NCI-H460 (cell line): ENCODE measurements around the gene ELOVL6. TPM values are rescaled to one million over a fixed set of nuclear protein-coding genes. Genes with fewer than 3 reads are reported as not detected.
"Not testable (repeated sequence)": the region's sequence is repeated elsewhere in the genome, so short reads cannot be mapped to it uniquely, and the experiment has no call there.

Experiments
- DNase-seq: peaks from one replicate; pipeline ENCODE4 v3.0.0-alpha.2; 2016; ENCODE audit warnings: low read depth; ENCODE audit errors: extremely low read depth
- polyA plus RNA-seq: library from polyadenylated mRNA; depleted of rRNA; stranded (reverse); fragments of >200 nt; gene quantifications from 2 replicates; pipeline ENCODE4 v1.2.3, GENCODE V29; 2014; cell fraction: nucleus; rRNA removed
- total RNA-seq: library from RNA; depleted of rRNA; stranded (reverse); fragments of >200 nt; shearing (Covaris generic); gene quantifications from 2 replicates; pipeline ENCODE4 v1.2.3, GENCODE V29; 2014; rRNA removed

The ELOVL6 gene, protein sequence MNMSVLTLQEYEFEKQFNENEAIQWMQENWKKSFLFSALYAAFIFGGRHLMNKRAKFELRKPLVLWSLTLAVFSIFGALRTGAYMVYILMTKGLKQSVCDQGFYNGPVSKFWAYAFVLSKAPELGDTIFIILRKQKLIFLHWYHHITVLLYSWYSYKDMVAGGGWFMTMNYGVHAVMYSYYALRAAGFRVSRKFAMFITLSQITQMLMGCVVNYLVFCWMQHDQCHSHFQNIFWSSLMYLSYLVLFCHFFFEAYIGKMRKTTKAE
- total RNA-seq: 10.2 and 11.9 TPM in 2 replicates
- 19.3 and 19.6 TPM in 2 replicates for polyA plus RNA-seq

DNA sequence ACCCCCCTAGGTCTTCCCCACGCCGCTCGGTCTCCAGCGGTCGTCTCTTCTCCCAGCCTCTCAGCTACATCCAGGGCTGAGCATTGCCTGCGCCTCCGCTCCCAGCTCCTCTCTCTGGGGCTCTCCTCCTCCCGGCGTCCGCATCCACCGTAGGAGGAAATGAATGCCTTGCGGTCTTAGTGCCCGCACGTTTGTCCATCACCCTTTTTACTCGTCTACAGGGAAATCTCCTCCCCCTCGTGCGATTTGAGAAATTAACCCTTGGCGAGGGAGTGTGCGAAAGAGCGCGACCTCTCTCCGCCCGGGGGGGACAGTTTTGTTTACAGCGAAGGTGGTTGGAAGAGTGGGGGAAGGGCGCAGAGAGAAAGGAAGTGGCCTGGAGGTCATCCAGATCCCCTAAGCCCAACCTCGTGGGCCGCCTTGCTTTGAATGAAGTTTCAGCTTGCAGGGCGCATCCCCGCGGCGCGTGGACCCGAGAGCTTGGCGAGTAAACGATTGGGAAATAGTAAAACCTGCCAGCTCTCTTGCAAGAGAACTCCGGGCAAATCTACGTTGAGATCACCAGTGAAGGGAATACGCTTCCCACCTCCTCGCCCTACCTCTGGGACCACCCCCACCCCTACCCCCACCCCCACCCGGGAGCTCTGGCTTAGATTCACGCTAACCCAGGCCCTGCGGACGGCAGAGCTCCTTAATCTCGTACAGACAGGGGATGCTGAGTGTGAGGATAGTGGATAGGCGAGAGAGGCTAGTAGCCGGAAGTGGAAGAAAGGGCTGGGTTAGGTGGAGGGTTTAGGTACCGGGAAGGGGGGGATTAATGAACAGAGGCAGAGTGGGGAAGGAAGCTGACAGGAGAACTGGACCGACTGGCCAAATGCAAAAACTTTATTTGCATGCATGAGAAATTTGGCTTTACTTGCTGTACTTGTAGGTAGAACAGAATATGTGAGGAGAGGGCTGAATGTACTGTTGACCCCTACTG lies at the start of gene ELOVL6:
ELOVL6 (minus strand) TSS at position 181 of the 982 bp plus-strand sequence. CDS start 280 bp downstream, outside the sequence.
- peak; percentile 42 for DNase-seq

DNA sequence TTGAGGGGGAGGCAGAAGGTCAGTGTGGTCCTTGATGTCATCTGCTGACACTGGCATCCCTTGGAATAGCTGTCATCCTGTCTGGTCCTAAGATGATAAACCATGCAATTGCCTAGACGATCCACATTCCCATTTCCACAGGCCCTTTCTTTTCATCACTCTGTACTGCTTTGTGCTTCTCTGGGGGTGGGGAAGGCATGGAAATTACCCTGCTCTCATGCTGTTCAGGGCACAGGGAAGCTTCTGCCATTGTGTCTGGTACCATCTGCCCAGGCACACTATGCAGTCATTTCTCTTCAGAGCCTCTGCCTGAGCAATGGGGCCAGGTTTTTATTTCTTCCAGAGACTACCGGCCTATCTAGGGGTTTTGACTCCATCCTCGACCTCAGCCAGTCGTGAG lies 49.7 kb upstream of the ELOVL6 start:
- no peak for DNase-seq

- no peak for DNase-seq
Observed at GRCh38 chr4:110247591-110247990, 49.2 kb upstream of the ELOVL6 start.

GRCh38 chr4:110245577-110245976 lies 47.2 kb upstream of the ELOVL6 start:
- no peak for DNase-seq

GRCh38 chr4:110236324-110236723 lies 37.9 kb upstream of the ELOVL6 start:
- DNase-seq: no peak

GRCh38 chr4:110233581-110233980 lies 35.2 kb upstream of the ELOVL6 start:
- not testable (repeated sequence) for DNase-seq

DNA sequence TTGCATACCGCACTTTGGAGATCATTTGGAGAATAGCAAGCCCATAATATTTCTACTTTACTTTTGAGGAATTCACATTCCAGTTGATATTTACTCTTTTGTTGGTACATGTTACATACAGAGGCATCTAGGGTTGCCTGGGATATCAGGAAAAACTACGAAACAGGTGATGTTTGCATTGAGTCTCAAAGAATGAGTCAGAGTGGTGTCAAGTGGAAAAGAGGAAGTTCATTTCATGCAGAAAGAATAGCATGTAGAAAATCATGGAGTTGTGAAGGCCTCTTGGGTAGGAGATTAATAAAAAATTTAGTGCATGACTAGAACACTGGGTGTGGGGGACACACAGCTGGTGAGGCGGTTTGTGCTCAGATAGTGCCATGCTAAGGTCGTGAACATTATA lies 33.5 kb upstream of the ELOVL6 start:
- no peak for DNase-seq

DNA sequence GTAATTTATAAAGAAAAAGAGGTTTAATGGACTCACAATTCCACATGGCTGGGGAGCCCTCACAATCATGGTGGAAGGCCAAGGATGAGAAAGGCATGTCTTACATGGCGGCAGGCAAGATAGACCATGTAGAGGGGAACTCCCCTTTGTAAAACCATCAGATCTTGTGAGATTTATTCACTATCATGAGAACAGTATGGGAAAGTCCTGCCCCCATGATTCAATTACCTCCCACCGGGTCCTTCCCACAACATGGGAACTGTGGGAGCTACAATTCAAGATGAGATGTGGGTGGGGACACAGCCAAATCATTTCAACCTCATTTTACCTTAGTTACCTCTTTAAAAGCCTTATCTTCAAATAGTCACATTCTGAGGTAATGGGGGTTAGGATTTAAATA lies 30.9 kb upstream of the ELOVL6 start:
- no peak for DNase-seq

- no peak for DNase-seq
Observed at GRCh38 chr4:110224812-110225211, 26.4 kb upstream of the ELOVL6 start.

GRCh38 chr4:110224142-110224541 lies 25.7 kb upstream of the ELOVL6 start:
- no peak for DNase-seq

GRCh38 chr4:110218935-110219334 lies 20.5 kb upstream of the ELOVL6 start:
- DNase-seq: not testable (repeated sequence)

- not testable (repeated sequence) for DNase-seq
Observed at GRCh38 chr4:110217181-110217580, 18.8 kb upstream of the ELOVL6 start.

- no peak for DNase-seq
Observed at GRCh38 chr4:110216129-110216528, 17.7 kb upstream of the ELOVL6 start.

DNA sequence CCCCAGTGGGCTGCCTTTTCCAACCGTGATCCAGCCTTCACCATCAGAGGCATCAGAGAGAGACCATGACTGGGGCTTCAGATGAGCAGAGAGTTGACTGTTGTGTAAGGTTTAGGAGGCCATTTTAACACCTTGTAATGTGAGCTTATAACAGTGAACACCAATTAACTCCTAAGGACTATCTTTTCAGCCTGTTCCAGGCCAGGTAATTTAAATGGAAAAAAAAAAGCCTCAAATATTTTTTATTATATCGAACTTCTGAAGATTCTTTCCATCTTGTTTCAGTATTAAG lies 13.3 kb upstream of the ELOVL6 start:
- DNase-seq: no peak

GRCh38 chr4:110211007-110211769 lies 12.8 kb upstream of the ELOVL6 start:
- no peak for DNase-seq

GRCh38 chr4:110208419-110208818 lies 10.0 kb upstream of the ELOVL6 start:
- DNase-seq: no peak

DNA sequence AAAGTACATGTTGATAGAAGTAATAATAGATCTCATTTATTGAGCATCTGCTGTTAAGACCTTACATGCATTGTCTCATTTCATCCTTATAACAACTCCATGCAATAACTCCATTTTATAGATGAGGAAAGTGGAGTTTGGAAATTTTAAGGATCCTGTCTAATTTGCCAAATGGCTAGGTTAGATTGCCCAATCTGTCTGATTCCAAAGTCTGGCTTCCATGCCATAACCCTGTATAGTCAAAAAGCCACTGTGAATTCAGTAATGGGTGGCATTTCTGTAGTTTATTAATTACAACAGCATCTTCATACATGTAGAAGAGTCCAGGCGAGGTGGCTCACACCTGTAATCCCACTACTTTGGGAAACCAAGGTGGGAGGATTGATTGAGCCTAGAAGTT lies 8.8 kb upstream of the ELOVL6 start:
- DNase-seq: no peak

- no peak for DNase-seq
Observed at GRCh38 chr4:110202024-110202423, 3.6 kb upstream of the ELOVL6 start.

GRCh38 chr4:110201502-110201901 lies 3.1 kb upstream of the ELOVL6 start:
- no peak for DNase-seq

DNA sequence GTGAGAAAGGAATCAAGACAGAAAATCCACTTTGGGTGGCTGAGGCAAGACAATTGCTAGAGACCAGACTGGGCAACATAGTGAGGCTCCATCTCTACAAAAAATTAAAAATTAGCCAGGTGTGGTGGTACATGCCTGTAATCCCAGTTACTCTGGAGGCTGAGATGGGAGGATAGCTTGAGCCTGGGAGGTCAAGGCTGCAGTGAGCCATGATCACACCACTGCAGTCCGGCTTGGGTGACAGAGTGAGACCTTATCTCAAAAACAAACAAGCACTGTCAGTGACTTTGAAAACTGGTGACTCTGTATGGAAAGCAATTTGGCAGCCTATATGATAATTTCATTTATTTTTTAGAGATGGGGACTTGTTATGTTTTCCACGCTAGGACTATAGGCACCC lies 2.3 kb upstream of the ELOVL6 start:
- DNase-seq: no peak

DNA sequence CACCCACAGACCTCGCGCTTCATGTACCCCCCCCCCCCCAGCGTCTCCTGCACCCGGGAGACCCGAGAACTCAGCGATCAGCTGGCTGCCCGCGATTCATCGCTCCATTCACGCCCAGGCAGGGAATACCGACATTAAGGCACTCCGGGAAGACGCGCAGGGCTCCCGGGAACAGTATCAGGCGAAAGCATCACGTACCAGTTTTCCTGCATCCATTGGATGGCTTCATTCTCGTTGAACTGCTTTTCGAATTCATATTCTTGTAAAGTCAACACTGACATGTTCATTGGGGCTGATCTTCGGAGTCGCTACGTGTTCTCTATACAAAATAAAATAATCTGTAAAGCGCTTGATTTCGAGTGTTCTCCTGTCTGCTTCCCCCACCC lies 373 bp downstream of the ELOVL6 start:
- no peak for DNase-seq
